Fibroblast of gingiva (primary cell): ENCODE results near the gene IL12RB2.

Experiments
- DNase-seq: peaks from one replicate; pipeline ENCODE4 v3.0.0-alpha.2; 2011; ENCODE audit warnings: low read depth

IL12RB2 gene

DNA sequence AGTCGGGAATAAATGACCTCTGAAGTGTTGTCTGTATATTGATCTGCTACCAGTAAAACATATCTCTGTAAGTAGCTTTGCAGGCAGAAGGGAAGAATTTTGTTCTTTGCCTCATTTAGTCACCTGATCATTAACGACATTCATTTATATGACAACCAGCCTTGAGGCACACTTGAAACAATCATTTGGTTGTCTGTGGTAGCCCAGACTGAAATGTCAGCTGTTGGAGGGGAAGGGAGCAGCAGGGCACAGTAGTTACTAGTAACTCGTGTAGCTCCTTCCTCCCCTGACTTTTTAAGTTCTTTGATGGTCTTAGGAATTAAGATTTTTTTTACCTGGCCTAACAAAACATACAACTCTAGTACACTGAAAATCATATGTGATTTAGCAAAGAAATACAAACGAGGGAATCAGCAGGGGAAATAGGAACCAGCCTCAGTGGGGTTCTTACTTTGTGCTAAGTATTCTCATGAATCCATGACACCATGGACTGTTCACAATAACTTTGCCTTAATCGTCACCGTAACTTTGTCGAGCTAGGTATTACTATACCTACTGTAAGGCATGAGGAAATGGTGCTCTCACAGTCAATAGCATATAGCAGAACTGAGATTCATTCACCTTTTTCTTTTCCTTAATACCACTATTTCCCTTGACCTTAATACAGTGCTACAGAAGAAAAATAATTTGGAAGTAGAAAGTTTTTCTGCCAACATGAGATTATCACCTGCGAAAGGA, 6.4 kb downstream of the IL12RB2 start:
- DNase-seq: no peak

DNA sequence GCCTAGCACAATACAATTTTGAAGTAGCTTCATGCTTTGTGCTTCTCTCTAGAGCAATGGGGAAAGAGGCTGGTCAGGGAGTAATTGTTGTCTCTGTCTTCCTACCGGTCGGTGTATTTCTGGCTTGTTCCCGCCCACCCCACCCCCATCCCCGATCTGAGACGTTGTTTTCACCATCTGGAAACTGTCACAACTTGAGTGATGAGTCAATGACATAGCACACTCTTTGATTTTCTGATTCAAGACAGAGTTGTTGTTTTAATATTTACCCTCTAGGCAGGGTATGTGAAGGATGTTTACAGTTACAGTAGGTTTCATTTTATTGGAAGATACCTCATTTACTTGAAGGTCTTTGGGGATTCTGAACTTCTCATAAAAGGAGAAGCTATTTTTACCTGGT, 7.0 kb downstream of the IL12RB2 start:
- DNase-seq: no peak

DNA sequence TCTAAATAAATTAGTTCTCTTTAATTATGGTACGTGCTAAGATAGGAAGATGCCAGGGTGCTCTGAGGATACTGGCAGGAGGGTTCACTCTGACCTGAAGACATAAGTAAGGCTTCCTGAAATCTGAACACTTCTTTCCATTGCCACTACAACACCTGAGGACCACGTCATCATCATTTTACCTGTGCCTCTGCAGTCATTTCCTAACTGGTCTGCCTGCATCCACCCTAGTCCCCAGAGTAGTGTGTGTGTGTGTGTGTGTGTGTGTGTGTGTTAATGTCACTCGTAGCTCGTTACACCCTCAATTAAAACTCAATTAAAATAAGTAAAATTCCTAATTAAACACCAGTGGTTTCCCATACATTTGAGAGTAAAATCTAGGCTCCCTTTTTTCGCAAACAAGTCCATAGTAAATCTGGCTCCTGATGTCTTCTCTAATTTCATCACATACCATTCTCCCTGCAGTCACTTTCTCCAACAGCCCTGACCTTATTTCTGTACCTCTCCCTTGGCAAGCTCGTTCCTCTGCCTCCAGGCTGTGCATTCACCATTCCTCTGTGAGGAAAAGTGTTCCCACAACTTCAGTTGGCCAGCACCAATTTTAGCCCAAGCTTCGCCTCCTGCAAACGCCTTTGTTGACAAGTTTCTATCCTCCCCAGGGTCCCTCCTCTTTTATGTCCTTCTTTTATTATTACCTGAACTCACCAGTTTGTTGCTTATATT, 8.7 kb downstream of the IL12RB2 start:
- DNase-seq: no peak

DNA sequence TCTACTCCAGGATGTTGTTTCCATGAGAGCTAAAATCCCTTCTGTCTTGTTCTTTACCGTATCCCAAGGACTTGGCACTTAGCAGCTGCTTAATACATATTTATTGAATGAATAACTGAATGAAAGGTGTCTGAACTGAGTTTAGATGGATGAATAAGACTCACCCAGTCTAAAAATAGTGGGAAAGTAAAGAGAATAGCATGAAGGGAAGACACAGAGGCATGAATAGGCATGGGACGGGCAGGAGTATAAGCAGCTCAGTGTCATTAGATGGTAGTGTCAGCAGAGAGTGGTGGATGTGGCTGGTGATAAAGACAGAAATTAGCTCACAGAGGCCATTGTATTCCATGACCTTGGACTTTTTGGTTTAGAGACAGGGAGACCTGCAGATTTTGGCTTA, 9.2 kb downstream of the IL12RB2 start:
- DNase-seq: no peak

DNA sequence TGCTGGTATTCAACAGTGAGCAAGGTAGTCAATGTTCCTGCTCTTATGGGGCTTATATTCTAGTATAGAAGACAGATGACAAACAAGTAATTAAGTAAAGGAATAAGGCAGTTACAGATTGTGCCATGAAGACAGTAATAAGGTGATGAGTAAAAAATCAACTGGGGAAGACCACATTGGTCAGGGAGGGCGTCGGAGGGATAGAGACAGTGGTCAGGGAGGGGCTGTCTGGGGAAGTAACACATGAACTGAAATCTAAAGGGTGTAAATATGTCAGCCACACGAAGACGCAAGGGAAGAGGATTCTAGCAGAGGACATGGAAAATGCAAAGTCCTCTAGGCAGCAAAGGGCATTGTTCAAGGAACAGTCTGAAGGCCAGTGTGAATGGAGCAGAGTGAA, 10.1 kb downstream of the IL12RB2 start:
- no peak for DNase-seq

DNA sequence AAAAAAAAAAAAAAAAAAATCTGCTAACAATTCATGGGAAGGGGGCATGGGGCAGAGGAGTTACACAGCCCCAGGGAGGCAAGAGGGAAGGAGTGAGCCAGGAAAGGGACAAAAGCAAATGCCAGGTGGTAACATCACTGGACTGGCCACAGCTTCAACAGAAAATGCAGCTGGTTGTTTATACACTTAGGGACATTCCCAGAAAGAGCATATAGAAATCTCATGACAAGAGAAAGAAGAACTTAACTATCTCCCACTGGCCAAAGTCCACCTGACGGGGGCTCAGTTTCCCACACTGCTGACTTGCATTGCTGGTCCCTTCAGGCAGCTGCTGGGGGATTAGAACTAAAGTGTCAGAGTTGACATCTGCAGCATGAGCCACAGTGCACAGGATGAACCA, 14.8 kb downstream of the IL12RB2 start:
- no peak for DNase-seq

DNA sequence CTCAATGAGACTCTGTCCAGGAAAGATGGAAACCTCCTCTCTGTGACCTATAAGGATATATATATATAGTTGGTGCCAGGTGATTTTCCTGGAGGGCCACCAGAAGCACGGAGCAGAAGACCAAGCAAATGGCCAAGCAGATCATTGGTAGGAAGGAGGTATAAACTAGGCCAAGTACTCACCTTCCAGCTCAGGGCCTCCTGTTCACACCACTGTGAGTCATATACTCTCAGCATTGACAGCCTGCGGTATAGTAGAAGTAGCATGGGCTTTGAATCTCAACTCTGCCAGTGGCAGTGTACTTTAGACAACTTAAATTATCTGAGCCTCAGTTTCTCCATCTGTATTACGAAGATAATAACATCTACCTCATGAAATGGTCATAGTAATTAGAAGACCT, 15.4 kb downstream of the IL12RB2 start:
- no peak for DNase-seq

DNA sequence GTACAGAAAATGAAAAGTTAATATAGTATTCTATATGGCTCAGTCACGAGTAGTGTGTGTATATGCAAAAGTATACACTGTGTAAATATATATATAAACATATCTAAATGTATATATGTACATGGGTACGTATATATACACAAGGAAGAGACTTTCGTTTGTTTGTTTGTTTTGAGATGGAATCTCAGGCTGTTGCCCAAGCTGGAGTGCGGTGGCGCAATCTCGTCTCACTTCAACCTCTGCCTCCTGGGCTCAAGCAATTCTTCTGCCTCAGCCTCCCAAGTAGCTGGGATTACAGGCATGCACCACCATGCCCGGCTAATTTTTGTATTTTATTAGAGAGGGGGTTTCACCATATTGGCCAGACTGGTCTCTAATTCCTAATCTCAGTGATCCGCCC, 16.4 kb downstream of the IL12RB2 start:
- no peak for DNase-seq

DNA sequence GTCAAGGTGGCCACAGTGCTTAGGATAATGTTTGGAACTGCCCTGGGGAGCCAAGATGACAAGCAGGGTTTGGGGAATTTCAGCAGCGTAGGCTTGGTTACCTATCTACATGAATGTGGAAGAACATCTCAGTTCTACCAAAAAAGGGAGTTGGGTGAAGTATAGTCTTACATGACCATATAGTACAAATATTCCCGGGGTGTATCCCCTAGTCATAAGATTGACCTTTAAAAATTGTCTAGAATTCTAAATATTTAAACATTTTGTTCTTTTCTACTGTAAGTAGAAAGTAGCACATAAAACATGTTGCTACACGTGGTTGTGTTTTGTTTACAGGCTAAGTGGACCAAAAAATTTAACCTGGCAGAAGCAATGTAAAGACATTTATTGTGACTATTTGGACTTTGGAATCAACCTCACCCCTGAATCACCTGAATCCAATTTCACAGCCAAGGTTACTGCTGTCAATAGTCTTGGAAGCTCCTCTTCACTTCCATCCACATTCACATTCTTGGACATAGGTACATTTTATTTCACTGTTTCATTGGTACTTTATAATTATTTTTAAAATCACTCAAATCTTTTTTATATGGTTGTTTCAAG, 20.3 kb downstream of the IL12RB2 start:
- DNase-seq: no peak

DNA sequence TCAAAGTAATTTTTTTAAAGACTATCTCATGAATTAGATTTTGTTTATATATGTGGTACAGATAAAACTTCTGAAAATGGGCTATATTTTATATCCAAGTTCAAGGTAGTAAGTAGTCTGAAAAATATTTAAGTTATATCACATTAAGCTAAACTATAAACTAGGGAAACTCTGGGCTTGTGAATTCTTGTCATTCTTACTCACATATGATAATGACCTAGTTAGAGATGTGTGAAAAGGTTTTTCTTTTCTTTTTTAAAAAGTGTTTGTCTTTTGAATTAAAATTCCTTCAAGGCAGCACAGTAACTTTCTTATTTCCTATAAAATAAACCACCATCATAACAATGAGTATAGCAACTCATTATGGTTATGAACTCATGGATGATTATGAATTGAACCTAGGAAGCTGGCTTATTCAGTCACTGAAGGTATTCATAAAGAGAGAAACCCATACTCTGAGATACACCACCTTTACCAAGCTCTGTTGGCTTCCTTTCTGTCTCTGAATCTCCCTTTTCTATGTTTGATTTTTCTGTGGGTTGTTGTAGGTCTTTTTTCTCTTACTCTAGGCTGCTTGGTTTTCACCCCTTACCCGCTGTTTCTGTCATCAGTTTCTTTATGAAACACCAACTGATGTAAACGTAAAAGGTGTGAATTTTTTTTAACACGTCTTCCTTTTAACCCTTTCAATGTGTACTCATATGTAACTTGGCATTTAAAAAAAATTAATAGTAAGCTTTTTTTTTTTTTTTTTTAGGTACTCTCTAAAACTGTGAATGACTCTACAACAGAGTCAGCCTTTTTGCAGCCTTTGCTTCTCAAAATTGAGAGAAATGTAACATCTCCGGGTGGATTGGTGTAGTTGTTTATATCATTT, 25.2 kb downstream of the IL12RB2 start:
- no peak for DNase-seq

DNA sequence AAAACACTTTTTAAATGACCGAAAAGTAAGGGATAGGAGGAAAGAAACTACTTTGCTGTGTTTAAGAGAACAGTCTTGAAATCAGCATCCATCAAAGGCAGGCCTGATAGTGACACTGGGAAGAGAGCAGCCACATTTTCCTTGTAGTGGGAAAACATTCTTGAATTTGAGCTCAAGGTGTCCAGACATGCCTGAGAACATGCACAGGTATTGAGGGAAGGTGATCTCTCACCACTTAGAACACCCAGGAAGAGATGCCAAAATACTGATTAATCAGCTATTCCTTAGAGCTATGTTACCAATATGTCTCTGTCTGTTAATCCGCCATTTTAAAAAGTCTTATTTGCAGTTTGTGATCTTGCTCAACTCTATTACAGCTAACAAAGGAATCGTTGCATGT, 25.9 kb downstream of the IL12RB2 start:
- DNase-seq: no peak

DNA sequence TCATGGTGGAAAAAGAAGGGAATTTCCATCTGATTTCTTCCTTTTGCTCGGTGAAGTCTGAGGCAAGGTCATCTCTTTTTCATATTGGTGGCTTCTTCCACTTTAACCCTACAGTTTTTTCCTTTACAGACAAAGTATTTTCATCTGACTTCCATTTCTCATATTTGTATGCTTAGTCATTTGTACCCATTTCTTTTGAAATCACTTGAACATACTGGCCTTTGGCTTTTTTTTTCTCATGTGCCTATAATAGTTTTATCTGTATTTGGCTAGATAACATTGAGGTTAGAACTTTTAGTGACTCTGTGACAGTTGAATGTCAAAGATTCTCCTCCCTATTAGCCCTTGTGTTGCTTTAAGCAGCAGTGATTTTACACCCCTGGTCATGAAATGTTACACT, 27.7 kb downstream of the IL12RB2 start:
- DNase-seq: no peak

DNA sequence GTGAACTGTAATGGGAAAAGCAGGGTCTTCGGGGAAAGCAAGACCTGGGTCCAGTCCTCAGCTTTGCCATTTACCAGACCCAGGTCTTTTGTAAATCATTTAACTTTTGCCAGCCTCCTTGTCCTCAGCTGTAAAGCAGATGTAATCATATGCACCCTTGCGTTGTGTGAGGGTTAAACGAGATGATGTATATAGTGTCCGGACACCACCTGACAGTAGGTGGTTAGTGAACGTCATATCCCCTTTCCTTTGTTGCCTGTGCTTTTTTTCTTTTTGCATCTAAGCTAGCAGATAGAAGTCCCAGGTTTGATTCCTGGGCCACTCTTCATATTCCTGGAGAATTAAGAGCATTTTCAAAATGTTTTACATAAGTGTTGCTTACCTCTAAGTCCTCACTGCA, 28.5 kb downstream of the IL12RB2 start:
- no peak for DNase-seq

DNA sequence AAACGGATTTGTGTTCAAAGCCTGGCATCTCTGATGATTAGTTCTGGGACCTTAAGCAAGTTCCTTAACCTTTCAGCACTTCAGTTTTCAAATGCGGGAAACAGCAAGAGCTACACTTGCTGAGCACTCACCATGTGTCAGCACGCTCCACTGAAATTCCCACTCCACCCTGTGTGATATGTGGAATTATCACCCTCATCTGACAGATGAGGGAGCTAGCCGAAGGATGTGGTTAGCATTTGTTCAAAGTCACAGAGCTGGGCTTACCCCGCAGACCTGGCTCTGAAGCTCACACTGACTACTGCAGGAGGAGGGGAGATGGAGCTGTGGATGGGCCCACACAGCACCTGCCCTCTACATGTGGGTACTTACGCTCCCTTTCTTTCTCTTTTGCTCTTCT, 29.1 kb downstream of the IL12RB2 start:
- DNase-seq: no peak

DNA sequence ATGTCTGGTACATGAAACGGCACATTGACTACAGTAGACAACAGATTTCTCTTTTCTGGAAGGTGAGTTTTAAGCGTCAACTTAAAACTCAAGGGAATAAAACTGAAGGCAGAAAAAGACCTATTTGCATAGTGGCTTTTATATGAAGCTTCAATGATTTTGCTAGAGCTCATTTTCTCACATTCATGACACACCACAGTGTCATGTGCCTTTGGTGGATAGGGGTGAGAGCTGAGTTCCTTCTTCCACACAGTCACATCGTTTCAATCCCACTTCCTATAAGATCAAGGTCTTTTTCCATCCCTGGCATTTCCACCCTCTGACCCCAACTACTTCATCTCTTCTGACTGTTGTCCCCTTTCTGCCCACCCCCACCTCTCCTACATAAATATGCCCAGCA, 31.0 kb downstream of the IL12RB2 start:
- DNase-seq: no peak

DNA sequence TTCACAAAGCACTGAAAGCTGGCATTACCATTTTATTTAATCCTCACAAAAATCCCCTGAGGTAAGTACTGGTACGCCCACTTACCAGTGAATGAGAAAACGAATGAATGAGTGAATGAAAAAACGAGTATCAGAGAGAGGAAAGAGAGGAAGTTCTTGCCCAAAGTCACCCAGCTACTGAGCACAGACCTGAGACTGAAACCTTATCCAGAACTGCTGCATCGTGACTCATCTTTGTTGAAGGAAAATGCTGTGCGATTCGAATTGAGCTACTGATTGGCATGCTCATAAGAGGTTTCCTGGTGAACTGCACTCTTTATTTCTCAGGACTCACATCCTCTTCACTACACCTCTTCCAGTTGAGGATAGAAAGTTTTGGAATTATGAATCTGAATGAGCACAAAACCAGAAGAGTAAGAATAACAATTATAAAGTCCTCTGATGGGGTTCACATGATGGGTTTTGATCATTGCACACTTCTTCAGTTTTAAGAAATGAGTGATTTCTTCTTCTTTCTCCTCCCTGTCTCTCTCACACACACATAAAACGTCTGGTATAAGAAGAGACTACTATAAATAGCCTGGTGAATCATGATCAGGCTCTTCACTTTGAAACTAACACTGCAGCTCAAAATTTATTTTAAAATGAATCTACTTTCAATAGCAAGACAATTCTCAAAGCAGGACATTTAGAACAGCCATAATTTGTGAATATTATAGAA, 32.1 kb downstream of the IL12RB2 start:
- peak; percentile 51 for DNase-seq

DNA sequence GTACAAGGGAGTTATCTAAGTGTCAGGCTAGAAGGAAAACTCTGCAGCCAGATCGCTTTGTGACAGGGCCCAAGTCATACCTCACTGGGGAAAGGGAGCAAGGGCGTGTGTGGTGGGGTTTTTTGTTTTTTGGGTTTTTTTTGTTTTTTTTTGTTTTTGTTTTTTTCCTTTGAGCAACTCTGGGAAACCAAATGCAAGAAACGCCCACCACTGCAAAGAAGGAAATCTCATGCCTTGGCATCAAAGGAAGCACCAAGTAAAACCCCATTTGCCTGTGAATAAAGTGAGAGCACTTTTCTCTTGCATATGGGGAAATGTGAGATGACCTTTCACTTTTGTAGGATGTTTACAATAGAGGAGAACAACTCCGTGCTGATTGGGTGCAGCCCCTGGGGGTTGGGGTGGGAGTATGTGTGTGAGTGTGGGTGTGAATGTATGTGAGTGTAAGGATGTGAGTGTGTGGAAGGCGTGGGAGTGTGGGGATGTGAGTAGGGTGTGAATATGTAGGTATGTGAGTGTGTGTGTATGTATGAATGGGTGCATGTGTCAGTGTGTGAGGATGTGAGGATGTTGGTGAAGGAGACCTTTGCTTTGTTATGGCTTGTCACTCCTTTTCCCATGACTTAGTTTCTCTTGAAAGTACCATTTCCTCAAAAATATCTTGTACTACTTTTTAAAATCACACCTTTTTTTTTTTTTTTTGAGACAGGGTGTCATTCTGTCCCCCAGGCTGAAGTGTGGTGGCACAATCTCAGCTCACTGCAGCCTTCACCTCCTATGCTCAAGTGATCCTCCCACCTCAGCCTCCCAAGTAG, 34.6 kb downstream of the IL12RB2 start:
- no peak for DNase-seq

DNA sequence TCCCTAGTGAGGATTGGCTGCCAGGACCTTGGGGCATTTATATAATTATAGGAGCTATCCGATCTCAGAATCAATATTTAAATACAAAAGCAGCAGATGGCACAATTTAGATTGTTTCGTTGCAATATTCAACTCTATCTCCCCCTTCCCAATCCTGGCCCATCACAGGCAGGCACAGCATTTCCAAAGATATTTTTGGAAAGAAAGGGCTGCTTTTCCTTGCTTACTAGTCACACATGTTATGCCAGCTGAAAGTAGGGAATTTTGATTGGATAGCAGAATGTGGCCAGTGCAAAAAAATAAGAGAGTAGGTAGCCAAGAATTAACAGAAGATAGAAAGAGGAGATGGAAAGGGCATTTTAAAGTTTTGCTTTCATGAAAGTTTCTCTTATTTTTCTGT, 37.9 kb downstream of the IL12RB2 start:
- DNase-seq: no peak

DNA sequence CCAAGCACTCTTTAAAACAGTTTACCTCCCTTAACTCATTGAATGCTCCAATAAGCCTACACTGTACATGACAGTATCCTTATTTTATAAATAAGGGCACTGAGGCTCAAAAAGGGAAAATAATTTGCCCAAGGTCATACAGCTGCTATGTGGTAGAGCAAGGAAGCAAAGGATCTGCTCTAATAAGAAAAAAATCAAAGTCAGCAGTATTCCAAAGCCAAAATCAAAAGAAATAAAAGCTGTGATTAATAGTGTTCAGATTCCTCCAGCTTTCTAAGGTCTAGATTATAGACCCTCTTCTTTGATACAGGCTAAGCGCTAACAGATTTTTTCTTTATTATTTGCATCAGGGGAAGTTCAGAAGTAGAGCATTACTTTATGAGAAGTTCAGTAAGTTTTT, 39.3 kb downstream of the IL12RB2 start:
- DNase-seq: no peak

DNA sequence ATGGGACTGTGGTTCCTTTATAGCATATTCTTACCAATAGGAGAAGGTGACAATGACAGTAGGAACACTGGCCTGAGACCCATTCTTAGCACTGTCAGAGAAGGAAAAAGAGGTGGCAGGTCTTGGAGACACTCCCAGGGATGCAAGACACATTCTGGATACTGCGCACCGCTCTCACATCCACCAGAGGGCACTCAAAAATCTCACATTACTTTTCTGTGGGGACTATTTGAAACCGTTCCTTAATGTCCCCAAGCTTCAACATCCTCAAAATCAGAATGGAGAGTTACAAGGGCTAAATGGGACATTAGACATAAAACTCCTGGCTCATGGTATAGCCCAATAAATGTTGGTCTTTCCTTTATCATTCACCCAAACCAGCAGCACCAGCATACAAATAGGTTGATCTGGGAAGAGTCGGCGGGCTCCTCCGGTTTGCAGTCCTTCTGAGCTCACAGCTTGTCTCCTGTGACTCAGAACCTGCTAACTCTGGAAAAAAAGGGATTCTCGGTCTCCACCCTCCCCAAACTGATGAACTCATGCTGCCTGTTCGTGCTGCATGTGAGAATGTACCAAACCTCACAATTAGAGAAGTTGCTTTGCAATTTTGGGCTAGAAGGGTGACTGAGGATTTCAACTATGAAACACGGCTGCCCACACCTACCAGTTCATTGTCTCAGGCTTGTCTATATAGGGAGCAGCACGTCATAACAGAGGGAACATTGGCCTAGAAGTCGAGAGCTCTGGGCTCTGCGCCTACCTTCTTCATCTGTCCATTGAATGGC, 40.2 kb downstream of the IL12RB2 start:
- peak; percentile 44 for DNase-seq
